Neuron (in vitro differentiated cells): ENCODE data around the gene OR4N2.

Experiments used
- H2AFZ ChIP-seq: one replicate; pipeline ENCODE4 v1.6.1; 2013; ENCODE audit warnings: low read depth, mild to moderate bottlenecking, inconsistent platforms, low read length, moderate library complexity
- H3K27me3 ChIP-seq: one replicate; pipeline ENCODE4 v1.6.1; 2013; ENCODE audit warnings: low read length; ENCODE audit not compliant: insufficient read depth
- H3K36me3 ChIP-seq: one replicate; pipeline ENCODE4 v1.6.1; 2013; ENCODE audit warnings: low read length; ENCODE audit not compliant: insufficient read depth
- H3K4me1 ChIP-seq: one replicate; pipeline ENCODE4 v1.6.1; 2013; ENCODE audit warnings: low read length; ENCODE audit not compliant: insufficient read depth
- H3K4me3 ChIP-seq: 2 replicates; pipeline ENCODE4 v1.5.1; 2013; ENCODE audit warnings: mild to moderate bottlenecking, low read length, moderate library complexity
- H3K9me3 ChIP-seq: one replicate; pipeline ENCODE4 v1.6.1; 2013; ENCODE audit warnings: low read length

The OR4N2 gene

DNA sequence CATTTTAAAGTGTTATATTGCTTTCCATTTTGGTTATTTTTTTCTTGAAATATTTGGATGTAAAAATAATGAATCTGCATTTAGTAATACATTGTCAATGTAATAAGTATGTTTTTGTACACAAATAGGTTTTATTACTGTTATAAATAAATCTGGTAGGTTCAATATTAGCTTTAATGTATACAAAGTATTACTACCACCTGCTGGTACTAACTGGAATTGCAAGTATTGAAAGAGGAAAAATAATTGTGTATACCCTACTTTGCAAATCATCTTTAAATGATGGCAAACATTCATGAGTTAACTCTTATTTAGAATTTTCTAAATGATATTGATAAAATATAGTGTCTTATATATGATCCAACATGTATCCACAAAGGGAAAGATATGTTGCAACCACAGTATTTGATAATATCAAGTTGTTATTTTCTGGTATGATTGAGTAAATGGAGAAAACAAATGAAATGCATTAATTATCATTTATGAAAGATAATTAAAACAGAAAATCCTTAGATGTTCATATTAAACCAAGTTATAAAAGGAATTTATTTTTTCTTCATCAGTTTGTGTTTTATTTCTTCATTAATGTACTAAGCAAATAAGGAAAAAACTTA lies 74.6 kb downstream of the OR4N2 start:
- H2AFZ ChIP-seq, result no peak overlapping the region
- no peaks in the 10 kb centered on the region for H3K36me3 ChIP-seq
- no peak overlapping the region for H3K4me3 ChIP-seq
- no peaks in the 10 kb centered on the region for H3K4me1 ChIP-seq
- H3K9me3 ChIP-seq, result no peaks in the 10 kb centered on the region
- H3K27me3 ChIP-seq, result no peaks in the 10 kb centered on the region
